Smooth muscle cell of trachea (primary cell): Measurements from ENCODE around the gene SLC43A1. TPM values are rescaled to one million over a fixed set of nuclear protein-coding genes. Genes with fewer than 3 reads are reported as not detected.

Experiments used
- total RNA-seq: library from RNA; depleted of rRNA; stranded (reverse); fragments of >200 nt; gene quantifications from 2 replicates; pipeline ENCODE4 v1.2.1, GENCODE V29; 2014

Gene SLC43A1
- total RNA-seq = 15.3 and 23.5 TPM in 2 replicates

DNA sequence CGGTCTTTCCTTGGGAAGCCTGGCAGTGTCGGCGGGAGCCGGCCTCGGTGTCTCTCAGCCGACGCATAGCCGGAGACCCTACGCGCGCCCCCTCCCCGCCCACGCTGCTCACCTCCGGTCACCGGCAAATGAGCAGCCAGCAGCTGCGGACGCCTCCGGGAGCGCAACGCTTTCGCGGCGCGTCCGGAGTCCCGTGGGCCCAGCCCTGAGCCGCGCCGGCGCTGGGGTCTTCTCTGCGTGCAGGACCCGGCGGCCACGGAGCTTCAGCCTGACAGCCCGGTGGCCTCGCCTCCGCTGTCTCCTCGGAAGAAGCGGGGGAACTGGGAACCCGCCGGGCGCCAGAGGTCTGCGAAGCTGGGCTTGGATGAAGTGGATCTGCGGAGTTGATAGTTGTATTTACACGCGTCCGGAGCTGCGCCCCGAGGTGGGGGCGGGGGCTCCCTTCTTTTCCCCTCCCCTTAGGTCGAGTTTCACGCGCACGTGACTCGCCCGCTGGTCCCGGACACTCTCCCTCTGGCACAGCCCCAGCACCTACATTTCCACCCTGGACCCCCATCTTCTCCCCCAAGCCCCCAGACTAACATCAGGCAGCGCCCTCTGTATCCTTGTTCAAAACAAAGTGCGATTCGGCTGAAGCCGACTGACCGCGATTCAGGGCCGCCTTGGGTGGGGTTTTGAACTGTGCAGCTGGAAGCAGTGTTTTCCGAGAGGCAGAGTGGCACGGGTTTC is at the start of gene SLC43A1:
Gene SLC43A1 (minus strand): TSS at position 371 of the 729 bp plus-strand sequence. CDS start 1,591 bp downstream, outside the sequence.

GRCh38 chr11:57536947-57537619 is 21.6 kb upstream of the SLC43A1 start, which contains the start of gene SMTNL1:
Gene SMTNL1, plus strand, starts transcription at chr11:57537595. Its CDS starts 5,048 bp downstream, at chr11:57542643.

GRCh38 chr11:57530596-57531507 is 15.3 kb upstream of the SLC43A1 start, which contains the start of gene TIMM10:
Gene TIMM10, minus strand, starts transcription at chr11:57530754. Its CDS starts 565 bp downstream, at chr11:57530189.

DNA sequence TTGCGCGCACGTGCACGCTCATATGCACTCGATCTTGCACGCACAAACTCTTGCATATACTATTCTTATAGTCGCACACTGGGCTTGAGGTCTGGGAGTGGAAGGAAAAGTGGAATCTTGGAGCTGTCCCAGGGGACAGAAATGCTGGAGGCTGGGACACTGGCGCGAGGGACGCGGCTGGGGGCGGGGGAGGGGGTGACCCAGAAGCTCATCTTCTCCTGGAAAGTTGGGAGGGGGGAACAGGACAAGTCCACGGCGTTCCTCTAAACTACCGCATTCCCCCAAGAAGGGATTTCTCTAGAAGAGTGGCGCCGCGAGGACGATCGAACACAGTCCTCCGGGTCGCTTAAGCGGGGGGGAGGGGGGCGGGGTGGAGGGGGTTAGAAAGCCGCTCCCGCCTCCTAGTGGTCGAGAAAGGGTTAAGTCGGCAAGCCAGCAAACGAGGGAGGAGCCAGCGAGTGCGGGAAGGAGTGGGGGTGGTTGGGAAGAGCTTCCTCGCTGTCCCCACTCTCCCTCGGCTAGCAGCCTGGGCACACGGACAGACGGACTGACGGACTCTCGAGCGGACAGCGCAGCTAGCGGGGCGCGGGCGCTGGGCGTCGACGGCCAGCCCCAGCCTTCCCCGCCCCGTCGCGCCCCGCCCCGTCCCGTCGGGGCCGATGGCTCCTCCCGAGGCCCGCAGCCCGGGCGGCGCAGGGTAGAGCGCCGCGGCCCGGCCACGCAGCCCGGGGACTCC is 55.3 kb downstream of the SLC43A1 start, which contains the start of gene RTN4RL2:
Gene RTN4RL2 (plus strand): TSS at position 507 of the 736 bp plus-strand sequence. CDS start 338 bp downstream, outside the sequence.

Other genes starting within 250 kb of the SLC43A1 start
- gene TNKS1BP1, start 190.8 kb downstream of the SLC43A1 start, total RNA-seq = 114 and 171 TPM in 2 replicates
- gene SSRP1, start 179.8 kb downstream of the SLC43A1 start, total RNA-seq = 49.0 and 92.8 TPM in 2 replicates
- not detected in 2 replicates for gene P2RX3, start 177.3 kb downstream of the SLC43A1 start, total RNA-seq
- not detected in 2 replicates for gene PRG3, start 134.6 kb downstream of the SLC43A1 start, total RNA-seq
- gene PRG2, start 125.1 kb downstream of the SLC43A1 start, total RNA-seq = not detected in 2 replicates
- gene SLC43A3, start 88.6 kb downstream of the SLC43A1 start, total RNA-seq = 48.4 and 77.2 TPM in 2 replicates
- gene RTN4RL2, start 55.2 kb downstream of the SLC43A1 start, total RNA-seq = 0.33 TPM in 1 of 2 replicates, not detected in the other
- 14.9 and 35.5 TPM in 2 replicates for gene TIMM10, start 15.1 kb upstream of the SLC43A1 start, total RNA-seq
- not detected in 2 replicates for gene SMTNL1, start 21.9 kb upstream of the SLC43A1 start, total RNA-seq
- 43.3 and 106 TPM in 2 replicates for gene UBE2L6, start 52.0 kb upstream of the SLC43A1 start, total RNA-seq
- 9.6 and 26.0 TPM in 2 replicates for gene SERPING1, start 82.0 kb upstream of the SLC43A1 start, total RNA-seq
- gene YPEL4, start 134.2 kb upstream of the SLC43A1 start, total RNA-seq = 2.6 and 3.1 TPM in 2 replicates
- gene CLP1, start 142.1 kb upstream of the SLC43A1 start, total RNA-seq = 19.5 and 20.2 TPM in 2 replicates
- gene ZDHHC5, start 152.4 kb upstream of the SLC43A1 start, total RNA-seq = 26.9 and 42.0 TPM in 2 replicates
- 12.4 and 20.7 TPM in 2 replicates for gene MED19, start 196.5 kb upstream of the SLC43A1 start, total RNA-seq
- gene TMX2, start 196.9 kb upstream of the SLC43A1 start, total RNA-seq = 48.1 and 48.3 TPM in 2 replicates
- 67.0 and 110 TPM in 2 replicates for gene SELENOH, start 225.8 kb upstream of the SLC43A1 start, total RNA-seq
- not detected in 2 replicates for gene BTBD18, start 236.1 kb upstream of the SLC43A1 start, total RNA-seq
- gene CTNND1, start 246.1 kb upstream of the SLC43A1 start, total RNA-seq = 114 and 116 TPM in 2 replicates